GM19397 (cell line): ENCODE measurements around the gene CD247.

Source experiments
- ATAC-seq: cut with Tn5 transposase; IDR thresholded peaks from one replicate; pipeline ENCODE4 v1.9.1; 2021; ENCODE audit warnings: mild to moderate bottlenecking, moderate library complexity; ENCODE audit not compliant: unreplicated experiment

CD247 gene

DNA sequence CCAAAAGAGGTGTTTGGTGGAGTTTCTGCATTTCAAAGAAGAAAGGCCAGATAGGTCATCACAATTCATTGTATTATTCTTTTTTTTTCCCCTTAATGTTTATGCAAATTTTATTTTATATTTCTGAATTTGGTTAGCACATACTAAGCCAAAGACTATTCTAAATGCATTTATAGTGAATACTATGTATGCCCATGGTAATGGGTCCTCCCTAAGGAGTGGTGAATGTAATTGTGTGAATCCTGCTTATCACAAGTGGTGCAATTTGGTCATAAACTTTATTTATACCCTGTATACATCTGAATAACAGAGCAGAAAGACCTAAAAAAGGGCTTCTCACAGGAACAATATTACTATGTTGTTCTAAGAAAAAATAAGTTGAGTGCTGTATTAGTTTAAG, 99.1 kb downstream of the CD247 start:
- ATAC-seq, result no peak

DNA sequence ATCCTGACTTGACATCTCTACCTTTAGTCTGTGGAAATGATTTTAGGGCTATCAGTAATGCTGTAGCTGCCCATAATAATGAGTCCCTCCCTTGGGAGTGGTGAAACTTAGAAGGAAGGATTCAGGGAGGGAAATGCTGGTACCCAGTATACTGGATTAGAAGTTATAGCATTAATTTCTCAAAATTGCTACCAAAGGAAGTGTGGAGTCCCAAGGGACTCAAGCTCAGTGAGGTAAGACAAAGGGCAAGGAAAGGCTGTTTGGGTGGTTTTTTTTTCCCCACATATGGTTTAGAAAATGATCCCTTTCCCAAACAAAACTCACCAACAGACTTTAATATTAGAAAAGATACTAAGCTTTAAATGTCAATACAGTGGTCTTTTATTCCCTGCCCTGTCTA, 99.9 kb downstream of the CD247 start:
- ATAC-seq, result no peak

DNA sequence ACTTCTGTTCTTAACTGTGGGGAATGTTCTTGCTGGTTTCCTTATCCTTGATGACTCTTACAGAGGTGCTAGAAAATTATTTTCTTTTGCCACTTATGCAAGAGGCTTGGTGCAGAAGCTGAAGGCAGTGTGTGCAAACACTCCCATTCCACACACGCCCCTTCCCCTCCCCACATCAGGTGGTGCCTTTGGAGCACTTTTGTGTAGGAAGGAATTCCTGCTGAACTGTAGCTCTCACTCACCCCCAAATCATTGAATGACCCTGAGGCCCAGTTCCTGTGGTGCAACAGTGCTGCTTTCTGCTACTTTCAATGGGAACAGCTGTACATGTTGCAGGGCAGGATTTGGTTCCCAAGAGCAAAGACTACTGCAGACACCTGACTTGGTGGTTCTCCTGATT, 101.8 kb downstream of the CD247 start:
- no peak for ATAC-seq

DNA sequence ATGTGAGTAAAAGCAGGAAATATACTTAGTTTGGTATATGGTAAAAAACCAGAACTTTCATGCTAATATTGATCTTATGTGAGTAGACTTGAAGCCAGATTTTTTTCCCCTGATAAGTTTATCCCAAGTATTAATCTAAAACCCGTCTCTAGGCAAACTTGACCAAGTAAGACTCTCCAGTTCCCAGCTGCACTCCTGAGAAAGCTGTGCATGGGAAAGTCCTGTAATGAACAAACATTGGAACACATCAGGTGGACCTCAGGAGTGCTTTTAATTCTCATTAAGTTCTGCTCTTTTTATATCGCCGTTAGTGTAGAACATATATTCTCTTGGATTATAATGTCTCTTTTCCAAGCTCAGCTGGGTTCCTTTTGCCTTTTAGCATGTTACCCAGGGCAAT, 105.0 kb downstream of the CD247 start:
- no peak for ATAC-seq

DNA sequence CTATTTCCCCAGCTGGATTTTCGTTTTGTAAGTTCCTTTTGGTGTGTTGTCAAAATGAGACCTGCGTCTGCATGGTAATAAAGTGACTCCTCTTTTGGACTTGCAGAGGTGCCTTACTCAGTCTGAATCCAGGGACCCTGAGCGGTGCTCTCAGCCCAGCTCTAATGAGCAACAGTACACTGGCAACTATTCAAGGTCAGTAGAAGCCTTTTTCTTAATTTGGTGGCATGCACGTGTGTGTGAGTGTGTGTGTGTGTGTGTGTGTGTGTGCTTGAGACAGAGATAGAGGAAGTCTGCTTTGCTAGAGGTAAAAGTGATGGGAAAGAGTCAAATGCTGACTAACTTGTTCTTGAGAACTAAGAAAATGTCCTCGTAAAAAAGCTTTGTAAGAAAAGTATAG, 105.4 kb downstream of the CD247 start:
- no peak for ATAC-seq

DNA sequence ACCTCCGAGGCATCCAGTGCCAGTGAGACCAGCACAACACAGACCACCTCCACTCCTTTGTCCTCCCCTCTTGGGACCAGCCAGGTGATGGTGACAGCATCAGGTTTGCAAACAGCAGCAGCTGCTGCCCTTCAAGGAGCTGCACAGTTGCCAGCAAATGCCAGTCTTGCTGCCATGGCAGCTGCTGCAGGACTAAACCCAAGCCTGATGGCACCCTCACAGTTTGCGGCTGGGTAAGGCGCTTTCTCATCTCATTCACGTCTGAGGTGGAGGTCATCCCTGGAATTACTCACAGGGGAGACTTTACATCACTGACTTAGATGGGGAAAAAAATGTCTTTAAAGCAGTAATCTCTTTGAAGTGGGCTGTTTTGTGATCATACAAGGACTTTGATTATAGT, 106.3 kb downstream of the CD247 start:
- ATAC-seq, result no peak

DNA sequence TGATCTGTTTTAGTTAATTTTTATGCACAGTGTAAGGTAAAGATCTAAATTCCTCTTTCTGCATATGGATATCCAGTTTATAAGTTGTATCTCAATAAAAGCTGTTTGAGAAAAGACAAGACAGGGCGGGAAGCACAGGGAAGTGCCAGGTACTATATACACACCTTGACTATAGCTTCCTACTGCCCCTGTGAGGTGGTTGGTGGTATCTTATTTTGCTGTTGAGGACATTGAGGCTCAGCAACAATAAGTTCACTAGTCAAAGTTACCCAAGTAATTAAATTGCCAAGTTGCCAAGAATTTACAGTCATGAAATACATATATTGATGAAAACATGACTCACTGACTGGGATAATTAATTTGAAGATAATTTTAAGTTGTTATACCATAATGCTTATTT, 109.1 kb downstream of the CD247 start:
- ATAC-seq, result no peak

DNA sequence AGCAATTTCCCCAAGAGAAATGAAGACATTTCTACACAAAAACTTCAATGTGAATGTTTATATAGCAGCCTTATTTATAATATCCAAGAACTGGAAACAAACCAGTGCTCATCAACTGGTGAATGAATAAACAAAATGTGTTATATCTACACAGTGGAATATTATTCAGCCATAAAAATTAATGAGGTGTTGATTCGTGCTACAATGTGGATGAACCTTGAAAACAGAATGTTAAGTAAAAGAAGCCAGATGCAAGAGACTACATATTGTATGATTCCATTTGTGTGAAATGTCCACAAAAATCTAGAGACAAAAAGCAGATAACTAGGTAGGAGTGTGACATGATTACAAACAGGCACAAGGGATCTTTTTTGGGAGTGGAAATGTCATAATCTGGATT, 110.0 kb downstream of the CD247 start:
- ATAC-seq, result no peak

DNA sequence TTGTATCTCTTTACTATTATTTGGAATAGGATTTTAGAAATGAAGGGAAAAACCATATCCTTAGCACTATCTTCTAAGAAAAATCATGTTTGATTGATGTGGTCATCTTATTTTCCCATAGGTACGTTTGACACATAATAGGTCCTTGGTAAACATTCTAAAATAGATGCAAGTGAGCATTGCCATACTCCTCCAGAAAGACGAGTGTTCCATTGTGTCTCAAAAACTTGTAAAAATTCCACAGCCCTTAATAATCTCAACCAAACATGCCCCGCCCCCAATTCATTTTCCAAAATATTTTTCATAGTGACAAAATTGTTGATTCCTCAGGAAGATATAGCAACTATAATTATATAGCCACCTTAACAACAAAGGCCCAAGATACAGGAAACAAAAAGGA, 113.4 kb downstream of the CD247 start:
- no peak for ATAC-seq

DNA sequence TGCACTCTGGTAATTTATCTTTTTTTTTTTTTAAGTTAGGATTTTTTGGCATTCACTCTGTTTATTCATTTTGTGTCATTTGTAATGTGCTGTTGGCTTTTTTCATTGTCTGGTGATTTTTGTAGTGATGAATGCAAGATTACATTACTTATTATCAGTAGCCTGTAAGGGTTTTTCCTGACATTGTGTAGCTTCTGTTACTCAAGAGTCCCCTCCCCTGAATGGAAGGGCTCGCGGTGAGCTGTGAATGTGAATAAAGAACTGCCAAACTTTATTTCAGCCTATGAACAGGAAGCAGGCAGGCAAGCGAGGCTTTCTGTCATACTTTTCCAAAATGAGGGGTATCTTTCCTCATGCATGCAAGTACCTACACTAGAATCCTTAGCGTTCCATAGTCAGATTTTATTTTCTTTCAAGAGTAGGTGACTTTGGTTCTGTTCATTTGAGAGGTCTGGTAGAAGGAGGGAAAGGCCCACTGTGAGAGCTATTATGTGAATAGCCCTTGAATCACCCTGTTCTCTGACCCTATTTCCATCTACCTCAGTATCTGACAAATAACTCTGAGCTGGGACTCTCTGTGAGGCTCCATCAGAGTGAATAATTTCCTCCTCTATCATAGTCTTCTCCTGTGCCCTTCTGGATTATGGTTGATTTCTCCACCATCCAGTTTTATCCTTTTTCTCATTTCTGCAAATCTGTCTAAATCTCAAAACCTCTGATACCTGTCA, 114.0 kb downstream of the CD247 start:
- no peak for ATAC-seq

DNA sequence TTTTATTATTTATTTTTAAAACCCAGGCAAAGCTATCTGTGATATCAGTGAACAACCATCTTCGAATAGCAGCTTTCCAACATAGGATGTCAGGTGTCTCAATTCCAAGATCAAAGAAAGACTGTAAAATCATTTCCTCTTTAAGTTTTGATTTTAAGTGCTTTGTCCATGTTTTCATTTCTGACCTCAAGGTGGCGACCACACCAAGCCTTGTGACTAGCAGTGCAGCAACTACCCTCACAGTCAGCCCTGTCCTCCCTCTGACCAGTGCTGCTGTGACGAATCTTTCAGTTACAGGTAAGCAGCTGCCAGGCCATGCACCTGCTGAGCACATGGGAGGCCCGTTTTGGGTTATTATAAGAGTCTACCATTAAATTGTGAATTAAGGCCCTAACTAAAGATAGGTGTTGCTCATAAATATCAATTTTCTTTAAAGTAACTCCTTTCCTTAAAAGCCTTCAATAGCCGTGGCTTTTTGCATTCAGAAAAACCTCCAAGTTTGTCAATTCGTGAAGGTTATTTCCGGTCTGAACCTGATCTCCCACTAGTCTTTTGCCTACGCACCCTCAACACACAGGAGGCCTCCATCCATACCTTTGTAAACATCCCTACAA, 117.0 kb downstream of the CD247 start:
- no peak for ATAC-seq

DNA sequence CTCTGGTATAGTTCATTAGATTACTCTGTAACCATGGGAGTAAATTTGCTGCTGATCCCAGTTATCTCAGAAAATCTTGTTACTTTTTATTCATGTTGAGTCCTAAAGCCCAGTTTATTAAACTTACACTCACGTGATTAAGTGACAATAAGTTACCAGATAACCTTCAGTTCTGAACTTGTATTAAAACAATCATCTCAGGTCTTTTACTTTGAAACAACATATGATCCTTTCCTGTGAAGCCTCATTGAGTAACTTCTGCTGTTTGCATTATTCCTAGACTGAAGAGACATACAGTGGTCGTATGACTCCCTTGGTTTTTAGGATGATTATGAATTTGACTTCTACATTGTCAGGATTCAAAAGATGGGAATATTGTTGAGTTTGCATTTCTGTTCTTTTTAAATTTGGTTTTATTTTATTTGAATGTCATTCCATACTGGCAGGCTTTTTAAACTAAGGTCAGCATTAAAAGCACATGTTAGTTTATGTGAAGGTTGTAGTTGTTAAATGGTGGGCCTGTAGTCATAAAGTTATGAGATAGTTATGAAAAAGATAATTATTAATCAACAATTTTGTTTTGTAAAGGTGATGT, 117.9 kb downstream of the CD247 start:
- no peak for ATAC-seq

DNA sequence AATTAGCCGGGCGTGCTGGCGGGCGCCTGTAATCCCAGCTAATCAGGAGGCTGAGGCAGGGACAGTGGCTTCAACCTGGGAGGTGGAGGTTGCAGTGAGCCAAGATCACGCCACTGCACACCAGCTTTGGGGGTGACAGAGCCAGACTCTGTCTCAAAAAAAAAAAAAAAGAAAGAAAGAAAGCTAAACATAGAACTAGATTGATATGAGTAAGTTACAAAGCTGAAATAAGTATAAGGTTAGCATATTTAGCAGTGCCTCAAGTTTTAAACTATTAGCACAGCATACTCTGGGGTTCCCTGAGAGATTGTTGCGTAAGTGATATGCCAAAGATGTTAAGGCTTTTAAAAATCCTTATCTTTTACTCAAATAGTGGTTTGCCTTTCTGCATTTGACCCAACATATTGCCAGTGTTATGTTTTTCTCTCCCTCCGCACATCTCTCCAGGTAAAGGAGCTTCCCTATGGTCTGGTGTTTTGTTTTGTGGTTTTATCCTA, 126.1 kb downstream of the CD247 start:
- no peak for ATAC-seq

DNA sequence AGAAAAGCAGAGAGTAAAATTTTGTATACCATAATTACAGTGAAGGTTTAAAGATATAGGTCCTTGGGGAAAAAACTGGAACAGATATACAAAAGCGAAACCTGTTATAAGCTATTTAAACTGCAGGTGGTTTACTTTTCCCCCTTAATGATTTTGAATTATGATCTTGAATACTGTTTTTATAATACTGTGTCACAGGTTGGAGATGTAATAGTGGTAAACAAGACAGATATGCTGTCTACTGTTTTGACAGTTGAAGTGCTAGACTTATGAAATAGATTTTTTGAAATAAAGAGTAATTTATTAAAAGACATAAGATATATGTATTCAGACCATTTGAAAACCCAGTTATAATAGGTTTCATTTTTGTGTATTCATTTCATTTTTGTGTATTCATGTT, 129.4 kb downstream of the CD247 start:
- ATAC-seq, result no peak

DNA sequence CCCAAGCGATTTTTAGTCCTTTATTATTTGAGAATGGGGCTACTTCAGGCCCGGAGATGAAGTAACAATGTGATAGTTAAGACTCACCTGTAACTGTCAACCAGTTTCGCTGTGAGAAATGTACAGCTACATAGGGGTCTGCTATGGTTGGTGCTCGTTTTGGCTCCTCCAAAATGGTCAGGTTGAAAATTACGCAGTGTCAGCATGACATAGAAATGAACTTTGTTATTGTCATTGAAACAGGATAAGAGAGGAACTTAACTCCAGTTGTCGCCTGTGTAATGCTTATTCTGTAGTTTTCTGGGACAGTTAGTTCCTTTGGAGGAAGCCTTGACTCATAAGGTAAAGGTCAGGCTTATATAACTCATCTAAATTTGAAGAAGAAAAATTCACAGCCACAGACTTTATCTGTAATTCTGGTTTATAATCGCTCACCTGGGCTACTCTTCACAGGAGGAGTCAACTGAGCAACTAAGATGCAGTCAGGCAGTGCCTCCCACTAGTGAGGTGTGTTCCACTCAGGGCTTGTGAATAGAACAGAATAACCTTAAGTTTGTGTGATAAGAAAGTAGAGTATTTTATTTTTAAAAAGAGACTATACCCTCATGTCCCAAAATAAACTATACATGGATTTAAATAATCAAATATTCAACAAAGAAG, 130.9 kb downstream of the CD247 start:
- no peak for ATAC-seq
